Tibial nerve (tissue), 4 donors: ENCODE measurements around the gene RHOBTB3.

Experiments
- CTCF ChIP-seq, 5 experiments: fragments of 200-600 bp in 3 of 5; fragments of 450-650 bp in 2 of 5; sonication (generic) in 3 of 5; IDR thresholded peaks; one replicate each; pipeline ENCODE4 v1.5.1; 2016 to 2019; ENCODE audit warnings: antibody characterized with exemption in 5 of 5, mild to moderate bottlenecking in 3 of 5, moderate library complexity in 2 of 5
- EP300 ChIP-seq, 2 donors: sonication (generic); formaldehyde crosslinking; IDR thresholded peaks; one replicate each; pipeline ENCODE4 v1.6.1; 2017; ENCODE audit warnings: antibody characterized with exemption in 2 of 2, mild to moderate bottlenecking in 1 of 2

DNA sequence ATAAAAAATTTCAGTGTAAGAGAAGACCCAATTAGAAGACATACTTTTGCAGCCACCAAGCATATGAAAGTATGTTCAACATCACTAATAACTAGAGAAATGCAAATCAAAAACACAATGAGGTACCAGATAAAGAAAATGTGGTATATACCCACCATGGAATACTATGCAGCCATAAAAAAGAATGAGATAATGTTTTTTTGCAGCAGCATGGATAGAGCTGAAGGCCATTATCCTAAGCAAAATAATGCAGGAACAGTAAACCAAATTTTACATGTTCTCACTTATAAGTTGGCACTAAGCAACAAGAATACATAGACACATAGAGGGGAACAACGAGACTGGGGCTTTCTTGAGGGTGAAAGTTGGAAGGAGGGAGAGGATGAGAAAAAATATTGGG is 41.5 kb upstream of the RHOBTB3 start:
- TF ChIP-seq CTCF (IDR thresholded peaks at IDR 0.05) (no peak), EP300 (IDR thresholded peaks at IDR 0.05) (no peak)
